UCSD-AML1 (cell line): ENCODE results near the gene ZCCHC7.

Experiments
- DNase-seq: peaks from one replicate; lab custom pipeline; 2025; ENCODE audit not compliant: unreplicated experiment; lab: John Stamatoyannopoulos, UW

ZCCHC7 gene

DNA sequence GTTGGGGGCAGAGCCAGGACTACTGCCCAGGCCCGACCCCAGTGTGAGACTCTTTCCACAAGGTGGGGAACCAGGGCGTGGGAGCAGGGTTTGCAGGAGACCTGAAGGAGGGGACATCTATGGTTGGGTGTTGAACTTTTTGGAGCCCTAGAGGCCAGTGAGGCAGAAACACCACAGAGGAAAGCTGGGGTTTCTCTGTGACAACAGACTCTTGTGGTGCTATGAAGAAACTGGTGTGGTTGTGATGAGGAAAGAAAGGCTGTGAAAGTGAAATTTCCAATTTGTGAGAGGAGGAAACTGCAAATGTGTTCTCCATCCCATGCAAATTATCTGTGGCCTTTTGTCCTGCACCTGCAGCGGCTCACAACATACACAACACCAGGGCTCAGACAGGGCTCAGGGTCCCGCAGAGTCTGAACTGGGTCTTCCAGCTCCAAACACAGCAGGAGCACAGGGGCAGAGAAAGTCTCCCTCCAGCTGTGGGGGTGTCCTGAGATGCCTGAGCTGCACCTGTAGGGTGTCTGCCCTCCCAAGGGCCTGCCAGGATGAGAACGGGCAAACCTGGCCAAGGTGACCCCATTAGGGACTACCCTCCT, 250.7 kb downstream of the ZCCHC7 start:
- no peak for DNase-seq

- no peak for DNase-seq
These were observed 251.4 kb downstream of the ZCCHC7 start for GRCh38 chr9:37371565-37372464.

GRCh38 chr9:37372839-37373238, 252.5 kb downstream of the ZCCHC7 start:
- DNase-seq: no peak

GRCh38 chr9:37373621-37374020, 253.2 kb downstream of the ZCCHC7 start:
- no peak for DNase-seq

DNA sequence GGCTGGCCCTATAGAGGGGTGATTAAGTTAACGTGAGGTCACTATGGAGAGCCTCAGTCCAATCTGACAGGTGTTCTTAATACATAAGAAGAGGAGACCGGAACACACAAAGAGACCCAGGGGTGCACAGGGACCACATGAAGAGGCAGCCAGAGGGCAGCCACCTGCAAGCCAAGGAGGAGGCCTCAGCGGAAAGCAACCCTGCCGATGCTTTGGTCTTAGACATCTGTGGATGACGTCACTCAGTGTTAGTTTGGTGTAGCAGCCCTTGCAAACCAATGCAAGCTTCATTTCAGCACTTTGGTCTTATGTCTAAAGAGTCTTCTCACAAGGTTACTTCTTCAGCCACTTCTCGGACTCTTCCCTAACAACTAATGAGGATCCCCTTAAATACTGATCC, 254.5 kb downstream of the ZCCHC7 start:
- DNase-seq: no peak

DNA sequence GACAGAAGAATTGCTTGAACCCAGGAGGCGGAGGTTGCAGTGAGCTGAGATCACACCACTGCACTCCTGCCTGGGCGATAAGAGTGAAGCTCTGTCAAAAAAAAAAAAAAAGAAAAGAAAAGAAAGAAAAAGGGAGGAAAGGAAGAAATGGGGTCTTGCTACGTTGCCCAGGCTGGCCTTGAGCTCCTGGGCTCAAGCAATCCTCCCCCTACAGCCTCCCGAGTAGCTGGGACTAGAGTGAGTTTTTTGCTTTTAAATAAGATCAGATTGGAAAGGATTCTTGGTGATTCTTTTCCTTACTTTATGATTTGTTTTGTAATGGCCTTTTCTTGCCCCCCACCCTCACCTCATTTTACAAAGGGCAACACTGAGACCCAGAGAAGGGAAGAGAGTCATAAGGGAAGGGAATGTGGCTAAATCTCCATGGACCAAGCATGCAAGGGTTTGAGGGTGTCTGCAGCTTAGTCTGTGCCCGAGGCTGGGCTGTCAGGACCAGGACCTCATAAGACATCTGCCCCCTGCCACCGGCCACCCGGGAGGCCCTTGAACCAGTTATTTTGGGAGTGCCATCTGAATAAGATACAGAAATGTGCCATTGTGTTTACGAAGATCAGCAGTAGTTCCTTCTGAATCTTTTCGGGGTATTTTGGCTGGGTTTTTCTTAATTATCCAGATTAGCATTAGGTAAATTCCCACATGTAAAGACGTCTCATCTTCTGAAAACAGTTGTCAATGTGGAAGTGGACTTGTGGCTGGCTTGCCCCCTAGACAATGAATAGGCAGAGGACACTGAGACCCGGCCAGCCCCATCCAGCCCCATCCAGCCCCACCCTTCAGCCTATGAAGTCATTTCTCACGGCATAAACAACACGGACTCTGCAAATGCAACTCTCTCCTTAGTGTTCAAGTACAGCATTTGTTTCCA, 257.6 kb downstream of the ZCCHC7 start:
- DNase-seq: no peak

DNA sequence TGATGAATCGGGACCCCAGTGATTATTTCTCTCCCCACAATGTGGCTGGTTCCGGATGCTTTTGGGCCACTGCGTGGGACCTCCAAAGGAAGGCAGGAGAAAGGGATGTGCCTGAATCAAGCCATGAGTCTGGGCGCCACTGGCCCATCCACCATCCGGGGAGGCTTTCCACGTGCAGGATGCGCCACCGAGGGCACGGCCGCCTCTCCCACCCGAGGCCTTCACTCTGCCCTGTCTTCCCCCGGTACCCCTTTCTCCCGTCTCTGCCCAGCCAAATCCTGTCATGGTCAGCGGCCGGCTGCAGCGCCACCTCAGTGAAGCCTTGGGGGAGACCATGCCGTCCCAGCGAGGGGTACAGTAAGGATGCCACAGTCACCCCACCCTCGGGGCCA, 258.2 kb downstream of the ZCCHC7 start:
- no peak for DNase-seq

- DNase-seq: no peak
These were observed 259.5 kb downstream of the ZCCHC7 start for GRCh38 chr9:37379835-37380234.

GRCh38 chr9:37380570-37380969, 260.2 kb downstream of the ZCCHC7 start:
- no peak for DNase-seq

DNA sequence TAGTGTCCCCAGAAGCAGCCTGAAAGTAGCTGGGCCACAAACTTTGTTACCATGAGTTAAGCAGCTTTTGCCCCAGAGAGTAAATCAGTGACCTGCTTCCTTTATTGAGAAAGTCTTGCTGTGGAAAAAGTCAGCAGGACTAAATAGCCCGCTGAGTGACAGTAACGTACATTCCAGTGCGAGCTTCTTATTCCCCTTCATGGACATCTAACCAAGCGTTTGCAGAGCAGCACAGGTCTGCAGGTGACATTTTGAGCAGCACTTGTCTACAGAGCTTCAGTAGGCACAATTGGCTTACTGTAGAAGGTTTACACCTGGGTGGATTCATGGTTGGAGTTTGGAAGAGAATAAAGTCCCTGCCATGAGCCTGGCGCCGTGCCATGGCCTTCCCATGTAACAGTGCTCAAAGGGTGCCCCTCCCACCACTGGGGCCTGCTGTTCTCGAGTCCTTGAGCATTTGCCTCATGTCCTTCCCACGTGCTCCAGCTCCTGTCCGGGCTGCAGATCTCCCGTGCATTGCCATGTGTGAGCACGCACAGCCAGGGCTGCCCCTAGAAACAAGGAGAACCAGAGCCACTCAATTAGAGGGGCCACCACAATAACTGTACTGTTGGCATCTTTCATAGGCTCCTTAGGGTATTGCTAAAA, 260.8 kb downstream of the ZCCHC7 start:
- no peak for DNase-seq

GRCh38 chr9:37382161-37382981, 262.0 kb downstream of the ZCCHC7 start:
- no peak for DNase-seq

DNA sequence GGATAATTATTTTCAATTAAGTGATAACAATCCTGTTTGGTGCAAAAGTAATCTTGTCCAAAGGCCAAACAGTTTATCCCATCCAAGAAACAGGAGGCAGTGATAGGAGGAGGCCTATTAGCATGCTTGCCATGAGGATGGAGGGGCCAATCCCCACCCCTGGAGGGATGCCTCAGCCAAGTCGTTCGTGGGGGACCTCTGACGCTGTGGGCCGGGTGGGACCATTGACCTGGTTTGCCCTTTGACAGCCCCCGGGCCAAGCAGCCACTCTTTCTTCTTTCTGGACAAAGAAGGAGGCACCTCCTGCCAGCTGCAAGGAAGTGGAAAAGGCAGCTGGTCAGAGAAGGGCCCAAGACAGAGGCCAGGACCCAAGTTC, 262.6 kb downstream of the ZCCHC7 start:
- no peak for DNase-seq

- no peak for DNase-seq
These were observed 263.0 kb downstream of the ZCCHC7 start for GRCh38 chr9:37383393-37383792.

DNA sequence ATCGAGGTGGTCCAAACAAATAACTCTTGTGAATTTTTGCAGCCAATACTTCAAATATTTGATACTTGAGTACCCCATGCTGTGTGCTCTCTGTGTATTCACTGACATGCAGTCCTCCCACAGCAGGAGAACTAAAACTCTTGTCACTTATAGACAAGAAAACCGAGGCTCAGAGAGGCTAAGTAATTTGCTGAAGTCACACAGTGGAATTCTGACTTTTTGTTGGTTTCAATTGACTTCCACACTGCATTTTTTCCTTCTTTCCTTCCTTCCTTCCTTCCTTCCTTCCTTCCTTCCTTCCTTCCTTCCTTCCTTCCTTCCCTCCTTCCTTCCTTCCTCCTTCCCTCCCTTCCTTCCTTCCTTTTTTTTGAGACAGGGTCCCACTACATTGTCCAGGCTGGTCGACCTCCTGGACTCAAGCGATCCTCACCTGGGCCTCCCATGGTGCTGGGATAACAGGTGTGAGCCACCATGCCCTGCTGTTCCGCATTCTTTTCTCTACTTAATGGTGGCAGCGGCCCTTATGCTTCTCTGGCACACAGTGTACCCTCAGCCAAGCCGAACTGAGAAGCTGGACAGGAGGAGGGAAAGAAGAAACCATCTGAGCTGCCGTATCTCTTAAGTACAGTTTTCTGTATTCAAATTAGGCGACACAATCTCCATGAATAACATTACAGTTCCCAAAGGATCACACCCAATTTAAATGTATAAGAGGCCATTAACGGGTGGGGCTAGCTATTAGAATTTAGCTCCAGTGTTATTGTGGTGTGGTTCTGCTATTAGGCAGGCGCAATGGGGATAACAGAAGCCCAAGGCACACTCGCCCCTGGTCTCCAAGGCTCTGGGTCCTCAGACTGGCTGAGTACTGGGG, 263.7 kb downstream of the ZCCHC7 start:
- no peak for DNase-seq

- DNase-seq: no peak
These were observed 264.9 kb downstream of the ZCCHC7 start for GRCh38 chr9:37385286-37385685.

GRCh38 chr9:37386988-37387387, 266.6 kb downstream of the ZCCHC7 start:
- DNase-seq: no peak

DNA sequence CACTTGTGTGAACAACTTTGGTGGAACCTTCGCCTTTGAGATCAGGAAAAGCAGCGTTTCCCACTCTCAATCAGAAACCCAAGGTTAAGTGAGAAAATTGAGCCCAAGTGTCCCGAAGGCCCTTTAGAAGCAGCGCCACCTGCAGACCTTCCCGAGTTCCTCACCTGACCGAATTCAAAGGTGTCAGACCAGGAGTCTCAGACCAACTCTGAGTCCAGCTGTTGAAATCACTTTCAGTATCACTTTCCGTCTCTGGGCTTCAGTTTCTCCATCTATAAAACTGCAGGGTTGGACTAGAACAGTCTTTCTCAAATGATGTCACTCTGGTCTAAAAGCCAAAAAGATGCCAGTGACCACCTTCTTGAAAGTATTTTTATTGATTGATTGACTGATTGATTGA, 270.4 kb downstream of the ZCCHC7 start:
- no peak for DNase-seq

- no peak for DNase-seq
These were observed 271.9 kb downstream of the ZCCHC7 start for GRCh38 chr9:37392272-37392671.

GRCh38 chr9:37395229-37395628, 274.9 kb downstream of the ZCCHC7 start:
- no peak for DNase-seq
